HEK293 (cell line): ENCODE measurements around the gene SPATA24.

Experiments
- CTCF ChIA-PET: fragments of 350-600 bp; formaldehyde crosslinking; extraction: SDS; loops from one replicate; lab custom pipeline; 2021; ENCODE audit warnings: antibody characterized with exemption; lab: Yijun Ruan, JAX
- POLR2A ChIA-PET: fragments of 300-600 bp; formaldehyde crosslinking; extraction: SDS; loops from one replicate; lab custom pipeline; 2020; ENCODE audit warnings: antibody characterized with exemption, inconsistent platforms; lab: Yijun Ruan, JAX
- H3K27ac ChIP-seq: fragments of 200-500 bp; sonication (Bioruptor generic); 2 replicates; pipeline ENCODE4 v1.5.1; 2014; ENCODE audit warnings: low read depth, low read length, control low read depth, inconsistent platforms; ENCODE audit errors: extremely low read depth
- H3K36me3 ChIP-seq, 2 experiments: fragments of 200-500 bp in 1 of 2; sonication (Bioruptor generic) in 1 of 2; 1 replicate in 1 of 2; 2 replicates in 1 of 2; pipeline ENCODE4 v1.5.1; 2014 to 2017; ENCODE audit warnings: inconsistent platforms in 2 of 2, low read length in 2 of 2; ENCODE audit not compliant: control insufficient read depth in 2 of 2, insufficient read depth in 1 of 2
- H3K4me1 ChIP-seq: fragments of 200-500 bp; sonication (Bioruptor generic); 2 replicates; pipeline ENCODE4 v1.5.1; 2014; ENCODE audit warnings: mild to moderate bottlenecking, low read length, inconsistent platforms; ENCODE audit not compliant: control insufficient read depth, insufficient read depth
- H3K4me3 ChIP-seq: 2 replicates; pipeline ENCODE4 v1.5.1; 2011; ENCODE audit warnings: low read depth, mild to moderate bottlenecking, control low read depth, low read length, moderate library complexity
- H3K9me3 ChIP-seq: fragments of 200-500 bp; sonication (Bioruptor generic); 2 replicates; pipeline ENCODE4 v1.5.1; 2014; ENCODE audit warnings: low read depth, low read length, inconsistent platforms; ENCODE audit not compliant: control insufficient read depth, insufficient read depth
- FEZF1 ChIP-seq: fragments of 450-650 bp; formaldehyde crosslinking; IDR thresholded peaks from 2 replicates; pipeline ENCODE4 v1.5.1; 2016; ENCODE audit warnings: missing biosample characterization, missing genetic modification characterization
- GLIS2 ChIP-seq: fragments of 450-650 bp; formaldehyde crosslinking; IDR thresholded peaks from 2 replicates; pipeline ENCODE4 v1.5.1; 2016; ENCODE audit warnings: missing biosample characterization, missing genetic modification characterization
- KLF1 ChIP-seq: fragments of 450-650 bp; formaldehyde crosslinking; IDR thresholded peaks from 2 replicates; pipeline ENCODE4 v1.5.1; 2016; ENCODE audit warnings: missing biosample characterization, missing genetic modification characterization
- PRDM1 ChIP-seq: fragments of 450-650 bp; formaldehyde crosslinking; IDR thresholded peaks from 2 replicates; pipeline ENCODE4; 2016; ENCODE audit warnings: missing biosample characterization, missing genetic modification characterization
- REPIN1 ChIP-seq: fragments of 450-650 bp; formaldehyde crosslinking; IDR thresholded peaks from 2 replicates; pipeline ENCODE4 v1.5.1; 2017; ENCODE audit warnings: missing biosample characterization, missing genetic modification characterization, low read depth
- SCRT2 ChIP-seq: fragments of 450-650 bp; formaldehyde crosslinking; IDR thresholded peaks from 2 replicates; pipeline ENCODE4 v1.5.1; 2016; ENCODE audit warnings: missing biosample characterization, missing genetic modification characterization
- SP2 ChIP-seq: fragments of 450-650 bp; formaldehyde crosslinking; IDR thresholded peaks from 2 replicates; pipeline ENCODE4 v1.5.1; 2016; ENCODE audit warnings: missing biosample characterization, missing genetic modification characterization
- ZFHX2 ChIP-seq: fragments of 450-650 bp; formaldehyde crosslinking; conservative IDR thresholded peaks from 2 replicates; pipeline ENCODE4 v1.5.1; 2016; ENCODE audit warnings: missing biosample characterization, missing genetic modification characterization
- ZNF473 ChIP-seq: fragments of 450-650 bp; formaldehyde crosslinking; IDR thresholded peaks from 2 replicates; pipeline ENCODE4 v1.5.1; 2017; ENCODE audit warnings: missing biosample characterization, missing genetic modification characterization
- ZNF48 ChIP-seq: fragments of 450-650 bp; formaldehyde crosslinking; IDR thresholded peaks from 2 replicates; pipeline ENCODE4 v1.5.1; 2016; ENCODE audit warnings: missing biosample characterization, missing genetic modification characterization
- ZNF510 ChIP-seq: fragments of 450-650 bp; formaldehyde crosslinking; IDR thresholded peaks from 2 replicates; pipeline ENCODE4 v1.5.1; 2018; ENCODE audit warnings: mild to moderate bottlenecking, missing genetic modification characterization, missing biosample characterization; ENCODE audit not compliant: insufficient replicate concordance
- ZNF530 ChIP-seq: fragments of 450-650 bp; formaldehyde crosslinking; IDR thresholded peaks from 2 replicates; pipeline ENCODE4 v1.5.1; 2016; ENCODE audit warnings: low read depth, missing biosample characterization, missing genetic modification characterization
- ZNF621 ChIP-seq: fragments of 450-650 bp; formaldehyde crosslinking; IDR thresholded peaks from 2 replicates; pipeline ENCODE4 v1.5.1; 2017; ENCODE audit warnings: missing biosample characterization, missing genetic modification characterization
- ZNF626 ChIP-seq: fragments of 450-650 bp; sonication (Bioruptor Pico); formaldehyde crosslinking; IDR thresholded peaks from 2 replicates; pipeline ENCODE4 v1.5.1; 2018; ENCODE audit warnings: missing biosample characterization, missing genetic modification characterization, inconsistent platforms
- ZNF677 ChIP-seq: fragments of 450-650 bp; IDR thresholded peaks from 2 replicates; pipeline ENCODE4 v1.5.0; 2018; ENCODE audit warnings: missing biosample characterization, mild to moderate bottlenecking, missing genetic modification characterization, moderate library complexity
- ZNF707 ChIP-seq: fragments of 450-650 bp; formaldehyde crosslinking; IDR thresholded peaks from 2 replicates; pipeline ENCODE4 v1.5.1; 2016; ENCODE audit warnings: missing biosample characterization, missing genetic modification characterization
- ZNF747 ChIP-seq: fragments of 450-650 bp; formaldehyde crosslinking; IDR thresholded peaks from 2 replicates; pipeline ENCODE4 v1.5.1; 2016; ENCODE audit warnings: missing biosample characterization, missing genetic modification characterization
- ZNF768 ChIP-seq: fragments of 450-650 bp; formaldehyde crosslinking; IDR thresholded peaks from 2 replicates; pipeline ENCODE4 v1.5.1; 2018; ENCODE audit warnings: missing biosample characterization, mild to moderate bottlenecking, missing genetic modification characterization
- ZNF792 ChIP-seq: fragments of 450-650 bp; formaldehyde crosslinking; IDR thresholded peaks from 2 replicates; pipeline ENCODE4 v1.5.1; 2016; ENCODE audit warnings: missing biosample characterization, missing genetic modification characterization
- ZXDB ChIP-seq: fragments of 450-650 bp; formaldehyde crosslinking; IDR thresholded peaks from 2 replicates; pipeline ENCODE4 v1.5.1; 2016; ENCODE audit warnings: missing biosample characterization, missing genetic modification characterization
- TF ChIP-seq, protein P1 (sequence below): fragments of 450-650 bp; formaldehyde crosslinking; IDR thresholded peaks from 2 replicates; pipeline ENCODE4; 2016; ENCODE audit warnings: missing biosample characterization, missing genetic modification characterization
- TF ChIP-seq, protein P2 (sequence below): fragments of 450-650 bp; formaldehyde crosslinking; IDR thresholded peaks from 2 replicates; pipeline ENCODE4 v1.5.1; 2016; ENCODE audit warnings: missing biosample characterization, missing genetic modification characterization, borderline replicate concordance
- TF ChIP-seq, protein P3 (sequence below): fragments of 450-650 bp; formaldehyde crosslinking; IDR thresholded peaks from 2 replicates; pipeline ENCODE4 v1.5.1; 2016; ENCODE audit warnings: missing biosample characterization, missing genetic modification characterization

Gene SPATA24

DNA sequence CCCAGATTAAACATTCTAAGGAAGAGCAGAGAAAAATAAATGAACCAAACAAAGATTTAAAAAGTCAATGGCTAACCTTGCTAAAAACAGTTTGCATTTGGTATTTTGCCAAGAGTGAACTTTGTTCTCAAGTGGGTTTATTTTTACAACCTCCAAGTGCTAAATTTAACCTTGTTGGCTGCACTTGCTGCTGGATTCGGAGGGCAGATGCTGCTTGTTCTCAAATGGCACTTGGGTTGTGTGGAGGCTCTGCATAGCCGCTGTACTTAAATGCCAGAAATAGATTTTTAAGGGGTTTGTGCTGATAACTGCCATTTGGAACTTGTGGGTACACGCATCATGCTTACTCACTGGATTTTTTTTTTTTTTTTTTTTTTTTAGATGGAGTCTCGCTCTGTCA, 13.3 kb upstream of the SPATA24 start (continued):
- TF ChIP-seq, protein P1, sequence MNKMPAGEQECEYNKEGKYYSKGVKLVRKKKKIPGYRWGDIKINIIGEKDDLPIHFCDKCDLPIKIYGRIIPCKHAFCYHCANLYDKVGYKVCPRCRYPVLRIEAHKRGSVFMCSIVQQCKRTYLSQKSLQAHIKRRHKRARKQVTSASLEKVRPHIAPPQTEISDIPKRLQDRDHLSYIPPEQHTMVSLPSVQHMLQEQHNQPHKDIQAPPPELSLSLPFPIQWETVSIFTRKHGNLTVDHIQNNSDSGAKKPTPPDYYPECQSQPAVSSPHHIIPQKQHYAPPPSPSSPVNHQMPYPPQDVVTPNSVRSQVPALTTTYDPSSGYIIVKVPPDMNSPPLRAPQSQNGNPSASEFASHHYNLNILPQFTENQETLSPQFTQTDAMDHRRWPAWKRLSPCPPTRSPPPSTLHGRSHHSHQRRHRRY, result no peak
- TF ChIP-seq KLF1 (tag by site-specific recombination), result no peak

DNA sequence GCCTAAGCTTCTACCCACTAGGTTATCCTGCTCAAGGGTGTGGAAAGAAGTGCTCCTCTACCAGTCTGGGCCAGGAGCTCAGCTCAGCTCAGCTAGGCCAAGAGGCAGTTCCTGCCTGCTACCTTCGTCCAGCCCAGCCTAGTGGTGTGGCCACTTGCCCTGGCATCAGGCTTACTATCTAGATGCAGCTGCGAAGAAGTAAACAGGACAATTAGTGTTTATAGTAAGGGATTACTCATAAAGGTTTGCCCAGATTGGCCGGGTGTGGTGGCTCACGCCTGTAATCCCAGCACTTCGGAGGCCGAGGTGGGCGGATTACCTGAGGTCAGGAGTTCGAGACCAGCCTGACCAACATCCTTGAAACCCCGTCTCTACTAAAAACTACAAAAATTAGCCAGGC, 12.8 kb upstream of the SPATA24 start:
- H3K27ac ChIP-seq, result no peak overlapping the region
- ChIA-PET POLR2A (interaction anchor here (0.5 kb wide), 1 partner anchor 34 kb away, joined by 5 read pairs; no protein-coding TSS in a partner anchor), CTCF (no interaction called here)
- peaks cover 3% of the 10 kb centered on the region; the same call in 1 of the 2 replicates for H3K4me1 ChIP-seq
- no peaks in the 10 kb centered on the region for H3K9me3 ChIP-seq
- H3K4me3 ChIP-seq, result no peak overlapping the region
- H3K36me3 ChIP-seq, result peaks cover 25 to 73% of the 10 kb centered on the region in 2 experiments
- TF ChIP-seq ZFHX2 (peak; percentile 28; the same call in 1 of the 2 replicates), GLIS2 (tag by site-specific recombination) (no peak), ZNF626 (tag by site-specific recombination) (no peak), ZNF473 (tag by site-specific recombination) (no peak), ZNF707 (no peak)

DNA sequence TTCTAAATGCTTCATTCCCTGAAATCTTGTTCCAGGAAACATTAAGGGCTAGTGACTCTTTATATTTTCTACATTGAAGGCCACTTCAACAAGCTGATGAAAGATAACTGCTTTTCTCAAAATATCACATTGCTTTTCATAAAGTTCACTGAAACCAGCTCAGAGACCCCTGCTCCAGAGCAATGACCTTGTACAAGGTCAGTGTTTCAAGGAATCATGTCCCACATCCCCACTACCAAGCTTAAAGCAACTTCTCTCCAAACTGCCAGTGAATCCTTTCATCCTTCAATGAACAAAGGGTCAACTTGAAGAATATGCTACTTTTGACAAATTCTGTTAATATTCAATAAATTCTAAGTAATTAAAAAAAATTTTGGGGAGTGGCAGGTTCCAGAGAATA, 12.0 kb upstream of the SPATA24 start:
- ChIA-PET CTCF (interaction anchor here (2.6 kb wide), 1 partner anchor 98 kb away, joined by 9 read pairs; no protein-coding TSS in a partner anchor), POLR2A (interaction anchor here (0.5 kb wide), 1 partner anchor 33 kb away, joined by 5 read pairs; no protein-coding TSS in a partner anchor)
- TF ChIP-seq, protein P2, sequence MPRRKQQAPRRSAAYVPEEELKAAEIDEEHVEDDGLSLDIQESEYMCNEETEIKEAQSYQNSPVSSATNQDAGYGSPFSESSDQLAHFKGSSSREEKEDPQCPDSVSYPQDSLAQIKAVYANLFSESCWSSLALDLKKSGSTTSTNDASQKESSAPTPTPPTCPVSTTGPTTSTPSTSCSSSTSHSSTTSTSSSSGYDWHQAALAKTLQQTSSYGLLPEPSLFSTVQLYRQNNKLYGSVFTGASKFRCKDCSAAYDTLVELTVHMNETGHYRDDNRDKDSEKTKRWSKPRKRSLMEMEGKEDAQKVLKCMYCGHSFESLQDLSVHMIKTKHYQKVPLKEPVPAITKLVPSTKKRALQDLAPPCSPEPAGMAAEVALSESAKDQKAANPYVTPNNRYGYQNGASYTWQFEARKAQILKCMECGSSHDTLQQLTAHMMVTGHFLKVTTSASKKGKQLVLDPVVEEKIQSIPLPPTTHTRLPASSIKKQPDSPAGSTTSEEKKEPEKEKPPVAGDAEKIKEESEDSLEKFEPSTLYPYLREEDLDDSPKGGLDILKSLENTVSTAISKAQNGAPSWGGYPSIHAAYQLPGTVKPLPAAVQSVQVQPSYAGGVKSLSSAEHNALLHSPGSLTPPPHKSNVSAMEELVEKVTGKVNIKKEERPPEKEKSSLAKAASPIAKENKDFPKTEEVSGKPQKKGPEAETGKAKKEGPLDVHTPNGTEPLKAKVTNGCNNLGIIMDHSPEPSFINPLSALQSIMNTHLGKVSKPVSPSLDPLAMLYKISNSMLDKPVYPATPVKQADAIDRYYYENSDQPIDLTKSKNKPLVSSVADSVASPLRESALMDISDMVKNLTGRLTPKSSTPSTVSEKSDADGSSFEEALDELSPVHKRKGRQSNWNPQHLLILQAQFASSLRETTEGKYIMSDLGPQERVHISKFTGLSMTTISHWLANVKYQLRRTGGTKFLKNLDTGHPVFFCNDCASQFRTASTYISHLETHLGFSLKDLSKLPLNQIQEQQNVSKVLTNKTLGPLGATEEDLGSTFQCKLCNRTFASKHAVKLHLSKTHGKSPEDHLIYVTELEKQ (tag by site-specific recombination), result no peak
- peaks cover 3% of the 10 kb centered on the region; the same call in 1 of the 2 replicates for H3K4me1 ChIP-seq
- H3K4me3 ChIP-seq, result no peak overlapping the region
- peaks cover 17 to 74% of the 10 kb centered on the region in 2 experiments for H3K36me3 ChIP-seq
- no peaks in the 10 kb centered on the region for H3K9me3 ChIP-seq
- H3K27ac ChIP-seq, result no peak overlapping the region

DNA sequence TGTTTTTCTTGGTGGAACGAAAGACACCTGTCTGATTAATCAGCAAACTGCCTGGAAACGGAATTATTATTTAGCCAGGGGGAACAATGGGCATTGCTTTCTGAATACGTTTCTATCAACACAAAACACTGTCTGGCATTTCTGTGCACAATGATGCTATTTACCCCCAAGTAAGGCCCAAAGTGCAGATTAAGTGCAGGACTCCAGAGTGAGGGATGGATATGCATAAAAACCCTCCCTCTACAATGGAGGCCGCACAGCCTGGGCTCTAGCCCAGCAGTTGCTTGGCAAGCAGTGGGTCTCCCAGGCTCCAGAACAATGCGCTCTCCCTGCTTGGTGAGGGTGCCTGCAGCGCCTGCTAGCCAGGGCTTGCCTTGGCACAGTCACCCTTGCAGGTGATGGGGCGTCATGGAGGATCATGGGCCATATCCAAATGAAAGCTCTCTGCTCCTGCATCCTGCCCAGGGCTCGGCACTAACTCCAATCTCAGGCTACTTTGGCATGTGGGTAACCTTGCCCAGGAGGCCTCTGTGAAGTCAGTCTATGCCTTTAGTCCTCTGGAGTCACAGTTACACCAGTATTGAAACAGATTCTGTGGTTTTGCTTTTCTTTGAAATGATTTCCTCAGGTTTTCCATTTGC, 11.5 kb upstream of the SPATA24 start:
- H3K4me3 ChIP-seq, result no peak overlapping the region
- H3K27ac ChIP-seq, result no peak overlapping the region
- H3K9me3 ChIP-seq, result no peaks in the 10 kb centered on the region
- ChIA-PET CTCF (interaction anchor here (0.6 to 2.6 kb wide), 3 partner anchors 13 to 365 kb away, joined by 3 to 9 read pairs (median 5); no protein-coding TSS in a partner anchor), POLR2A (no interaction called here)
- peaks cover 3% of the 10 kb centered on the region; the same call in 1 of the 2 replicates for H3K4me1 ChIP-seq
- peaks cover 13 to 69% of the 10 kb centered on the region in 2 experiments for H3K36me3 ChIP-seq
- no peak for TF ChIP-seq PRDM1 (tag by site-specific recombination)
- no peak for TF ChIP-seq ZNF530
- no peak for TF ChIP-seq ZNF48 (tag by site-specific recombination)
- no peak for TF ChIP-seq ZXDB (tag by site-specific recombination)
- TF ChIP-seq SP2, result no peak
- TF ChIP-seq FEZF1 (tag by site-specific recombination), result no peak
- no peak for TF ChIP-seq ZNF747 (tag by site-specific recombination)
- TF ChIP-seq, protein P3, sequence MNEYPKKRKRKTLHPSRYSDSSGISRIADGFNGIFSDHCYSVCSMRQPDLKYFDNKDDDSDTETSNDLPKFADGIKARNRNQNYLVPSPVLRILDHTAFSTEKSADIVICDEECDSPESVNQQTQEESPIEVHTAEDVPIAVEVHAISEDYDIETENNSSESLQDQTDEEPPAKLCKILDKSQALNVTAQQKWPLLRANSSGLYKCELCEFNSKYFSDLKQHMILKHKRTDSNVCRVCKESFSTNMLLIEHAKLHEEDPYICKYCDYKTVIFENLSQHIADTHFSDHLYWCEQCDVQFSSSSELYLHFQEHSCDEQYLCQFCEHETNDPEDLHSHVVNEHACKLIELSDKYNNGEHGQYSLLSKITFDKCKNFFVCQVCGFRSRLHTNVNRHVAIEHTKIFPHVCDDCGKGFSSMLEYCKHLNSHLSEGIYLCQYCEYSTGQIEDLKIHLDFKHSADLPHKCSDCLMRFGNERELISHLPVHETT (tag by site-specific recombination), result no peak
- TF ChIP-seq ZNF621 (tag by site-specific recombination), result no peak
- no peak for TF ChIP-seq ZNF768
- TF ChIP-seq ZNF510 (tag by site-specific recombination), result no peak
- TF ChIP-seq ZNF792 (tag by site-specific recombination), result no peak
- TF ChIP-seq ZNF626 (tag by site-specific recombination), result no peak
- TF ChIP-seq REPIN1 (tag by site-specific recombination), result no peak
- TF ChIP-seq SCRT2 (tag by site-specific recombination), result no peak
- no peak for TF ChIP-seq ZNF677 (tag by site-specific recombination)
